ENCODE measurements around the gene SPON2. TPM values are rescaled to one million over a fixed set of nuclear protein-coding genes. Genes with fewer than 3 reads are reported as not detected.

The SPON2 gene
- total and polyA plus RNA-seq, 5 experiments from 2014 or later = 8.5 to 45.9 (median 16.5) TPM

DNA sequence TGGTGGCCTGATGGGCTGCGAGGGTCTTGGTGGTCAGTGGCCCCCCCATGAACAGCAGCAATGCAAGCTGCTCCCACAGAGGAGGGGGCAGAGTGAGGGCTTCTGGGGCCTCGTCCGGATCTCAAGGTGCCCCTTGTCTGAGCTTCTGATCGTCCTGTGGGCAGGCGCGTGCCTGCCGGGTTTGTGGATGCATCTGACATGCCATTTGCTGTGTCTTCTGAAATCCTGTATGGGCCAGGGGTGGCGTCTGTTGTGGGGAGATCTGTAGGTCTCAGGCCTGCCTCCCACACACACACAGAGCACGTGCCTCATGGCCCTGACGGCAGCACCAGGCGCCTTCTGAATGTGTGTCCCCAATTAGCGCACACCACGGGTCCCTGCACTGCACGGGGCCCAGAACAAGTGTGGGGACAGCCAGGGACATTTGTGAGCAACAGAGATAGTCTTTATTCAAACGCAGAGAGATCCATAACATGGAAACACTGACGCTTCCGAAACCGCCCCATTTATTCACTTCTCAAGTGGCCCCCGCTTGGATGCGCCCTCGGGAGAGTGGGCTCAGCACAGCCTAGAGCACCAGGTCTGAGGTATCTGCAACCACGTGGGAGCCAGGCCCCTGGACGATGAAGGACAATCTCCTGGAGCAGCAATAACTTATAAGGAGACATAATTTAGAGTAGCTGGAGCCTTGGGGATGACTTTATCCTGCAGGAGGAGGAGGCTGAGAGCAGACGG is 5.7 kb downstream of the SPON2 start:
- ATAC-seq = no peak
- POLR2A ChIA-PET = interaction anchor here (0.9 to 3.2 kb wide), 10 partner anchors 14 to 438 kb away, joined by 3 to 27 read pairs (median 4); partner anchors contain the start of gene CTBP1
- peaks cover 13 to 42% (median 28%) of the 10 kb centered on the region in 4 donors for H3K4me1 Mint-ChIP-seq

DNA sequence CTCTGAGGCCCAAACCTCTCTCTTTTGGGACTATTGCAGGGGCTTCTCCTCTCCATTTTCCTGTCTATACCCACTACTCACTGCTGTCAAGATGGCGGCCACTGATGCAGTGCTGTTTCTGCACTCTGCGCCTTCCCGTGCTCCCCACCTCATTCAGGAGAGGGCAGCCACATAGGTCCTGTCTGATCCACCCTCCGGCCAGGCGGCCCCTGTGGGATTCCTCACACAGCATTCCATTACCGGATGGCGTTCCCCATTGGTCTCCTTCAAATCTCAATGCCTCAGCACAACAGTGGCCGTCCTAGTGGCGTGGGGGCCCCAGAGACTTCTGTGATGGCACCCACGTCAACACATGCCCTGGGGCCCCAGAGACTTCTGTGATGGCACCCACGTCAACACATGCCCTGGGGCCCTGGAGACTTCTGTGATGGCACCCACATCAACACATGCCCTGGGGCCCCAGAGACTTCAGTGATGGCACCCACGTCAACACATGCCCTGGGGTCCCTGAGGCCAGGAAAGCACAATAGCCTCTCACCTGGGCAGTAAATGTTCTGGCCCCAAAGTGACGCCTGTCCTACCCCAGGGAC is 7.3 kb downstream of the SPON2 start:
- Mint-ChIP-seq H3K27me3 (peaks cover 0 to 3% (median 0%) of the 10 kb centered on the region in 5 donors), H3K4me1 (peaks cover 9 to 34% (median 20%) of the 10 kb centered on the region in 4 donors), H3K9me3 (no peaks in the 10 kb centered on the region), H3K27ac (peak overlapping the region in 1 of 10 donors; percentile 70), H3K36me3 (no peaks in the 10 kb centered on the region), H3K4me3 (no peak overlapping the region)
- DNase-seq = no peak
- POLR2A ChIA-PET = interaction anchor here (0.6 kb wide), 1 partner anchor 14 kb away, joined by 3 read pairs; no protein-coding TSS in a partner anchor
- ATAC-seq = no peak

More for the DNA sequence above, 5.7 kb downstream of the SPON2 start:
- Mint-ChIP-seq H3K27me3 (peaks cover 2 to 11% (median 6%) of the 10 kb centered on the region in 5 donors), H3K36me3 (peaks cover 0 to 4% (median 0%) of the 10 kb centered on the region in 3 donors), H3K9me3 (no peaks in the 10 kb centered on the region), H3K27ac (peak overlapping the region in 9 of 10 donors; percentile 35 to 96 (median 93)), H3K4me3 (peak overlapping the region; percentile 84 to 90 (median 87))
- DNase-seq = no peak

DNA sequence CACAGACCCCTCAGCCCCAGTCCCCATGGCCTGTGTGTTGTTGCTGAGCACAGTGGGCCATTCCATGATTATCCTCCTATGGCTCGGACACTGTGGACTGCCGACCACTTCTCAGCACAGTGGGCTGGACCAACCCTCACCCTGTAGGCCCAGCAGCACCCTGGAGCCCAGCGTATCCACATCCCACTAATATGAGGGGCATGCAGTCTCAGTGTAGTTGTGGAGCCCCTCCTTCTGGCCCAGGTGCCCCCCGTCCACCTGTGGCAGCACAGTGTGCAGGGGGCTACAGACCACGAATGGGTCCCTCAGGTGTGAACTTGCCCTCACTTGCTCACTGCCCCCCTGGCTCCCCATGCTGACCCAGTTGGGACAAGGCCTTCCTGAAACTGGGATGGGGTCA is 7.9 kb downstream of the SPON2 start:
- Mint-ChIP-seq H3K36me3 (no peaks in the 10 kb centered on the region), H3K27me3 (peaks cover 0 to 2% (median 0%) of the 10 kb centered on the region in 5 donors), H3K4me3 (no peak overlapping the region), H3K27ac (peak overlapping the region in 1 of 10 donors; percentile 48), H3K9me3 (no peaks in the 10 kb centered on the region), H3K4me1 (peaks cover 9 to 34% (median 20%) of the 10 kb centered on the region in 4 donors)
- POLR2A ChIA-PET = no interaction called here
- ATAC-seq (no peak), DNase-seq (no peak)

DNA sequence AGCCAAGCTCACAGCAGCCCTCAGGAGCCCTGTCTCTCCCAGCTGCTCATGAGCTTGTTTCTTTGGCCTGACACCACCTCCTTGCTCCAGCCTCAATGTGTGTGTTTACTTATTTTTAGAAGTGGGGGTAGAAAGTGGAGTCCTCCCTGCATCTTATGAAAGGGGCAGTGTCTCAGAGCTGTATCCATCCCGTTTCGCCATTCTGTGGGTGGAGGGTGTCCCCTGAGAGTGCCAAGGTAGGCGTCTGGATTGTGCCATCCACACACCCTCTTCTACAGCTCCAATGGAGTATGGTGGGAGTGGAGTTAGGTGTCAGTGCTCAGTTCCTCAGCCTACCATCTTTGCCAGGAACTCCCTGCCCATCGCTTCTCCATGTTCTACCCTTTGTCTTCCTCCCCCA is 8.3 kb downstream of the SPON2 start:
- peak overlapping the region in 1 of 10 donors; percentile 48 for H3K27ac Mint-ChIP-seq
- no peaks in the 10 kb centered on the region for H3K9me3 Mint-ChIP-seq
- peaks cover 0 to 2% (median 0%) of the 10 kb centered on the region in 5 donors for H3K27me3 Mint-ChIP-seq
- peaks cover 8 to 31% (median 17%) of the 10 kb centered on the region in 4 donors for H3K4me1 Mint-ChIP-seq
- no peaks in the 10 kb centered on the region for H3K36me3 Mint-ChIP-seq
- DNase-seq (no peak), ATAC-seq (no peak)
- H3K4me3 Mint-ChIP-seq = no peak overlapping the region
- POLR2A ChIA-PET = no interaction called here

DNA sequence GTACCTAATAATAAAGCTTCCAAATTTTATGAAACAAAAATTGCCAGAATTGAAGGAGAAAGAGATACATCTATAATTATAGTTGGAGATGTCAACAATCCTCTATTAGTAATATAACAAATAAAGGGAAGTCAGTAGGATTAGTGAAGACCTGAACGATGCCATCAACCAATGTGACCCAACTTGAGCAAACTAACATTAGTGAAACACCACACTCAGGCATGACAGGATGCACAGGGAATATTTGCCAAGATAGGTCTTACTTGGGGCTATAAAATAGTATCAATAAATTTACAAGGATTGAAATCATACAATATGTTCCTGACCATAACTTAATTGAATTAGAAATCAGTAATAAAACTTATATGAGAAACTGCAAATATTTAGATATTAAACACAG is 12.0 kb downstream of the SPON2 start:
- POLR2A ChIA-PET = no interaction called here
- Mint-ChIP-seq H3K9me3 (peaks cover 0 to 17% (median 8%) of the 10 kb centered on the region in 9 donors), H3K27me3 (peaks cover 0 to 3% (median under 1%) of the 10 kb centered on the region in 5 donors), H3K36me3 (peaks cover 0 to 10% (median 9%) of the 10 kb centered on the region in 3 donors), H3K4me3 (no peak overlapping the region), H3K27ac (no peak overlapping the region), H3K4me1 (peaks cover 0 to 14% (median 0%) of the 10 kb centered on the region in 4 donors)
- no peak for DNase-seq
- ATAC-seq = no peak

DNA sequence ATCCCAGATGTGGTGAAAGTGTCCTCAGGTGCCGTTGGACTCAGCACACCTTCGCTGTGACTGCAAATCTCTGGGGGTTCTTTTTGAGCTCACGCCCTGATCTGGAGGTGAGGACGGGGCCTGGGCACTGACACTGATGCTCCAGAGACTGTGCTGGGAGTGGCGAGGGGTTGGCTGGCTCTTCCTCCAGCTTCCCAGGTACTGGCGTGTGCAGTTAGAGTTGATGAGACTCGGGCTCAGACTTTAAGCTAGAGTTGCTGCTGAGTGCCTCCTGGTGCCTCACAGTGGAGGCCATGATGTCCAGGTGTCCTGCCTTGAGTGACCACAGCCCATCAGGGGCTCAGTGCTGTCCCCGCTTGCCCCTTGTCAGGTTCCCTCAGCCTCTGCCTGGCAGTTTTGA is 16.3 kb downstream of the SPON2 start:
- H3K27ac Mint-ChIP-seq = no peak overlapping the region
- no peak overlapping the region for H3K4me3 Mint-ChIP-seq
- H3K27me3 Mint-ChIP-seq = peaks cover 5 to 28% (median 8%) of the 10 kb centered on the region in 5 donors
- no peak for DNase-seq
- POLR2A ChIA-PET = no interaction called here
- H3K4me1 Mint-ChIP-seq = peaks cover 0 to 2% (median under 1%) of the 10 kb centered on the region in 4 donors
- peaks cover 0 to 10% (median 9%) of the 10 kb centered on the region in 3 donors for H3K36me3 Mint-ChIP-seq
- peaks cover 0 to 17% (median 8%) of the 10 kb centered on the region in 9 donors for H3K9me3 Mint-ChIP-seq
- ATAC-seq = no peak

DNA sequence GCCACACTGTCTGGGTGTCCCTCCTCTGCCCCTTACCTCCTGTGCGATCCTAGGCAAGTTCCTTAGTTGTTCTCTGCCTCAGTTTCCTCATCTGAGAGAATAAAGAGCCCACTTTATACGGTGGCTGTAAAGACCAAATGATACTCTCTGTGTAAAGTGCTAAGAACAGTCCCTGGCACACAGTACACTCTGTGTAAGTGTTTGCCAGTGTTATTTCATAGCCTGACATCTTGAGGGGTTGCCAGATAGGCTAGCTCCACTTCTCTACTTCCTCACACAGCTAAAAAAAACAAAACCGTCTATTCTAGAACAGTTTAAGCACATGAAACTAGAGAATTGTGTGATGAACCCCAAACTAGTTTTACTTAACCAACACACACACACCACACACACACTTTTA is 17.1 kb downstream of the SPON2 start:
- H3K27me3 Mint-ChIP-seq = peaks cover 5 to 28% (median 8%) of the 10 kb centered on the region in 5 donors
- H3K4me3 Mint-ChIP-seq = no peak overlapping the region
- POLR2A ChIA-PET = no interaction called here
- peaks cover 0 to 17% (median 8%) of the 10 kb centered on the region in 9 donors for H3K9me3 Mint-ChIP-seq
- peaks cover 0 to 2% (median under 1%) of the 10 kb centered on the region in 4 donors for H3K4me1 Mint-ChIP-seq
- ATAC-seq (no peak), DNase-seq (no peak)
- H3K27ac Mint-ChIP-seq = peak overlapping the region in 1 of 10 donors; percentile 47
- peaks cover 0 to 10% (median 9%) of the 10 kb centered on the region in 3 donors for H3K36me3 Mint-ChIP-seq

DNA sequence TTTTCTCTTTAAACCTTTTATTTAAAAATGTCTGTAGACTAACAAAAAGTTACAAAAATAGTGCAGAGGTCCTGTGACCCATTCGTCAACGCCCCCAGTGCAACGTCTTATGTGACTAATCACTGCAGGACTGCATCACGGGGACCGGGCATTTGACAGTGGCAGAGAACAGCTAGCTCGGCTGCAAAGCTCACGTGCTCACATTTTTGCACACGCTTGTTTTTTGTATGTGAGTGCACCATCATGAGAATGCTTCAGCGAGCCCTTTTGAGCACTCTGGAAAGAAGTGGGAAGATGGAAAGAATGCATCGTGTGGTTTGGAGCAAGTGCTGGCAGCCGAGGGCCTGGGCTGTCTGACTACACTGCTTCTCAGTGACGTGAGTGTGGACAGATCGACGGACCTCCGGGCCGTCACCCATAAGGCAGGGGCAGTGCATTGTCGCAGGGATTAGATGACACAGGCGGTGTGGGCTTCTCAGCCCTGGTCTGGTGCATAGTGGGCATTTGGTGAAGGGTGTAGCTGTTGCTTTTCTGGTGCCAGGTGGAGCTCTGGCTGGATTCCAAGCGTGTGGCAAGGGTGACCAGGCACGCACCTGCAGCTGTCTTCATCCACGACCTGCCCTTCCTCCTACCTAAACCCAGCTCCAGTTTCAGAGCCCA is 17.7 kb downstream of the SPON2 start:
- peaks cover 0 to 10% (median 9%) of the 10 kb centered on the region in 3 donors for H3K36me3 Mint-ChIP-seq
- H3K9me3 Mint-ChIP-seq = peaks cover 0 to 17% (median 8%) of the 10 kb centered on the region in 9 donors
- H3K27ac Mint-ChIP-seq = peak overlapping the region in 3 of 10 donors; percentile 47 to 66 (median 54)
- no peak for ATAC-seq
- POLR2A ChIA-PET = no interaction called here
- DNase-seq = no peak
- H3K27me3 Mint-ChIP-seq = peaks cover 5 to 28% (median 8%) of the 10 kb centered on the region in 5 donors
- no peak overlapping the region for H3K4me3 Mint-ChIP-seq
- H3K4me1 Mint-ChIP-seq = peaks cover 0 to 2% (median under 1%) of the 10 kb centered on the region in 4 donors

DNA sequence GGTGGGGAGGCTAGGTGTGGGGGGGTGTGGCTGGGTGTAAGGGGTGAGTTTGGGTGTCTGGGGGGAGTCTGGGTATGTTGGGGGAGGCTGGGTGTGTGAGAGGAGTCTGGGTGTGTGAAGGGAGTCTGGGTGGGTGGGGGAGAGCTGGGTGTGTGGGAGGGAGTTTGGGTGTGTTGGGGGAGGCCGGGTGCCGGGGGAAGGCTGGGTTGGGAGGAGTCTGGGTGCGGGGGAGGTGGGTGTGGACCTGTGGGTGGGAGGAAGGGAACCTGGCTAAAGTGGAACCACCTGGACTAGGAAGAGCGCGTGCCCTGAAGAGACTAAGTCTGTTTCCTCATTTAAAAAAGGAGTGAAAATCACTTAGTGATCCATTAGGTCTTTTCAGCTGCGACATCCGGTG is 18.3 kb downstream of the SPON2 start:
- Mint-ChIP-seq H3K9me3 (peaks cover 0 to 17% (median 8%) of the 10 kb centered on the region in 9 donors), H3K4me1 (peaks cover 0 to 2% (median under 1%) of the 10 kb centered on the region in 4 donors), H3K36me3 (peaks cover 0 to 10% (median 9%) of the 10 kb centered on the region in 3 donors), H3K27ac (no peak overlapping the region), H3K4me3 (no peak overlapping the region), H3K27me3 (peaks cover 5 to 28% (median 8%) of the 10 kb centered on the region in 5 donors)
- ATAC-seq (no peak), DNase-seq (no peak)
- POLR2A ChIA-PET = no interaction called here

DNA sequence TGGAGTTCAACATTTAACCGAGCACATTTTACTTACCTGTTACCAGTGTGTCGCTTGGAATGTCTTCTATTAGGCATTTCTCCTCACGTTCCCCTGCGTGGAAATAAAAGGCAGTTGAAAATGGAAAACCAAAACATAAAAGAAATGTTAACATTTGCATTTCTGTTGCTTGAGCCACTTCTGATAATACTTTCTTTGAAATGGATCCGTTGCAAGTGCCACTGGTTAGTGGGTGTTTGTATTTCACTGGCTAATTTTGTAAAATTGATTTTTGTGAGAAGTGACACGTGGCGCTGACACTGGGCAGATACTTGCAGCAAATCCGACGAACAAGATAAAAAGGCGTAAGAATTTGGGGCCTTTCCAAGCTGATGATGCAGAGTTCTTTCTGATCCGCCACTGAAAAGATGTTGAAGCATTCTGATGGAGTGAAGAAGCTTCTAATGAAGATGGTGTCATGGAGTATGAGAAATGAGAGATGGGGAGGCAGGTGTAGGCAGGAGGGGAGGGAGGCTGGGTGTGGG is 18.8 kb downstream of the SPON2 start:
- ATAC-seq (no peak), DNase-seq (no peak)
- Mint-ChIP-seq H3K4me3 (no peak overlapping the region), H3K36me3 (peaks cover 0 to 10% (median 9%) of the 10 kb centered on the region in 3 donors), H3K9me3 (peaks cover 0 to 14% (median 7%) of the 10 kb centered on the region in 9 donors), H3K4me1 (peaks cover 0 to 2% (median under 1%) of the 10 kb centered on the region in 4 donors), H3K27ac (no peak overlapping the region), H3K27me3 (peaks cover 5 to 28% (median 8%) of the 10 kb centered on the region in 5 donors)
- POLR2A ChIA-PET = no interaction called here

DNA sequence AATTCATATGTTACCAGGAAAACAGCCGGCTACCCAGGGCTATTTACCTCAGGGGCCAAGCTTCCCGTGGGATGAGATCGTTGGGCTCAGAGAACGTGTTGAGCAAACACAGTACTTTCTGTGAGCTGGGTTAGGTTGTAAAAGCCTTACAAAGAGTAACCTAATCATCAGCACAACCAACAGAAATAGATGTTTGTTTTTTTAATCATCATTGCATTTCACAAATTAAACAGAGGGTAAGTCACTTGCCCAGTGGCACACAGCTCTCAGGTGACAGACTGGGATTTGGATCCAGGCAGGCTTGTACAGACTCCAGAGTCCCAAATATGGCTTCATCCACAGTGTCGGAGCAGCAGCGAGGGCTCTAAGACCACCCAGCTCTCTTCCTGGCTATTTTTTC is 20.1 kb downstream of the SPON2 start:
- ATAC-seq = no peak
- Mint-ChIP-seq H3K4me3 (no peak overlapping the region), H3K27me3 (peaks cover 5 to 28% (median 8%) of the 10 kb centered on the region in 5 donors), H3K27ac (no peak overlapping the region), H3K9me3 (peaks cover 0 to 1% (median 0%) of the 10 kb centered on the region in 9 donors), H3K4me1 (peaks cover 0 to 2% (median under 1%) of the 10 kb centered on the region in 4 donors), H3K36me3 (peaks cover 0 to under 1% (median 0%) of the 10 kb centered on the region in 3 donors)
- POLR2A ChIA-PET = interaction anchor here (0.7 kb wide), 1 partner anchor 110 kb away, joined by 4 read pairs; no protein-coding TSS in a partner anchor
- DNase-seq = no peak

DNA sequence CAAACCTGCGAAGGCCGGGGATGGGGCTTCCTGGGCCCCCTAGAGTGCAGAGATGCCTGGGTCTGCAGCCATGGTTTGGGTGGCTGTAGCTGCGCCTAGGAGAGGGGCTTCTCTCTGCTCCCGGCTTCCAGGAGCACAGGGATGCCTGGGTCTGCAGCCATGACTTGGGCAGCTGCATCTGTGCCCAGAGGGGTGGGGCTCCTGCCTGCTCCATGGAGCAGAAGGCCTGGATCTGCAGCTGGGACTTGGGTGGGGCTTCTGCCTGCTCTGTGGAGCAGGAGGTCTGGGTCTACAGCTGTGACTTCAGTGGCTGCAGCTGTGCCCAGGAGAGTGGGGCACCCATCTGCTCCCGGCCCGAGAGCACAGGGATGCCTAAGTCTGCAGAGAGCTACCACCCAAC is 20.8 kb downstream of the SPON2 start:
- DNase-seq (no peak), ATAC-seq (no peak)
- Mint-ChIP-seq H3K4me3 (no peak overlapping the region), H3K27ac (no peak overlapping the region), H3K4me1 (peaks cover 0 to 2% (median under 1%) of the 10 kb centered on the region in 4 donors), H3K27me3 (peaks cover 5 to 28% (median 8%) of the 10 kb centered on the region in 5 donors), H3K36me3 (no peaks in the 10 kb centered on the region), H3K9me3 (peaks cover 0 to 1% (median 0%) of the 10 kb centered on the region in 9 donors)
- POLR2A ChIA-PET = no interaction called here

Measured in naive thymus-derived CD8-positive, alpha-beta T cell (primary cell).